SW 1271 (cell line): Measurements from ENCODE around the gene ZHX3.

Experiments
- DNase-seq, 2 experiments: peaks; one replicate each; lab custom pipeline; 2025; lab: John Stamatoyannopoulos, UW

ZHX3 gene

GRCh38 chr20:41355192-41355591 lies 37.7 kb upstream of the ZHX3 start:
- DNase-seq: no peak

DNA sequence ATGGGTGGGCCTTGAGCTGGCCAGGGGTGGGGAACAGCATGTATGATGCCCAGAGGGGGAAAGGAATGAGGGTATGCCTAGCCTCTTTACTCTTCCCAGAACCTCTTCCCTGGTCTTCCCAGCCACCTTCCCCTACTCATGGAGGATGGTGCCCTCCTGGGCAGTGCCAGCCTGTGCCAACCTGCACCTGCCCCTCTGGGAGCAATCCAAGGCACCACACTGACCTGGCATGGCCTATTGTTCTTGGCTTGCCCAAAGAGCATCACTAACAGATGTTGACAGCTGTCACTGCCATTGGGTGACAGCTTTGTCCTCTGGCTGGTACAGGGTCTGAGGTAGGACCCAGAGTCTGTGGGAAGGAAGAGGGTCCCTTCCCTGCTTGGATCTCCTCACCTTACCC lies 36.0 kb upstream of the ZHX3 start:
- DNase-seq: no peak

DNA sequence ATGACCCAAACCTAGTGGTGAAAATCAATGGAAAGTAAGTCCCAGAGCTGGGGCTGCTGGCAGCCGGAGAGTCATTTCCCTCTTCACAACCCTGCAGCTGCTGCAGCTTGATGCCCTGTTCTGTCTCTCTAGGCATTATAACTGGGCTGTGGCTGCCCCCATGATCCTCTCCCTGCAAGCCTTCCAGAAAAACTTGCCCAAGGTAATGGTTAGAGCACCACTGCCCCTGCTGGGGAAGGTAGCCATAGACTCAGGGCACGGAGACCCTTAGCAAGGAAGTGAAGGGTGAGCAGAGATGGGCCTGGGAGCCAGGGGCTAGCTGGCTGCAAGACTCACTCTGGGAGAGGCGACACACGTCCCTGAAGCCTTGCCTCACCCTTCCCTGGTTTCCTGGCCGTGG lies 35.1 kb upstream of the ZHX3 start:
- no peak for DNase-seq

DNA sequence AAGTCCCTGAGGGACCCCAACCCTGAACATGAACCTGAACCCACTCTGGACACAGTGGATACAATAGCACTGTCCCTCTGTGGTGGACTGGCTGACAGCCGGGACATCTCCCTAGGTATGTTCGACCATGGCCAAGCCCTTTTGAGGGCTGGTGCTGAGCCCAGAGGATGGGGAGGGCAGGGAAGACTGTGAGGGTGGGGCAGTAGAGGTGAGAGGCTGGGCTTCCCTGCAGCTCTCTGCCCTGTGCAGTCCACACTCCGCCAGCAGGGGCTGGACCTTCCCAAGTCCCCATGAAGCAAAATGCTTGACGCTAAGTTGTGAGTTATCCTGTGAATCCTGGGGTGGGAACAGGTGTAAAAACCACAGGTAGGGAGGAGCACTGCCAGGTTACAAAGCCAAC lies 34.6 kb upstream of the ZHX3 start:
- DNase-seq: no peak

DNA sequence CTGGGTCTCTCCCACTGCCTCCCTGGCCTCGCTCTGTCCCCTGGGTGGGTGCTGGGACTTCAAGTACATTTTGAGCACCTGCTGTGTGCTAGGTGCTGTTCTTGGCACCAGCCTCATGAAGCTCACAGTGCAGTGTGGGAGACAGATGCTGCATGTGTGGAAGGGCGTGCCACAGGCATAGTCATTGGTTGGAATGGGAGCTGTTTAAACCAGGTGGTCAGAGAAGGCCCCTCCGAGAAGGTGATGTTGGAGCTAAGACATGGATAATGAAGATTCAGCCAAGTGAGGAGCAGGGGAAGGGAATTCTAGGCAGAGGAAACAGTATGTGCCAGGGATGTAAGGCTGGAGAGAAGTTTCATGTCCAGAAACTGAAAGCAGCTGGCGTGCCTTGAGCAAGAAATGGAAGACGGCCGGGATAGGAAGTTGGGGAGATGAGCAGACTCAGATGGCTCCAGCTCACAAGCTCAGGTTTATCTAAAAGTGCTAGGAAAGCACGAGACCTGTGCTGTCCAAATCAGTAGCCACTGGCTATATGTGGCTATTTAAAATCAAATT lies 33.0 kb upstream of the ZHX3 start:
- DNase-seq: no peak

- no peak for DNase-seq
These were observed 32.4 kb upstream of the ZHX3 start for GRCh38 chr20:41349943-41350342.

DNA sequence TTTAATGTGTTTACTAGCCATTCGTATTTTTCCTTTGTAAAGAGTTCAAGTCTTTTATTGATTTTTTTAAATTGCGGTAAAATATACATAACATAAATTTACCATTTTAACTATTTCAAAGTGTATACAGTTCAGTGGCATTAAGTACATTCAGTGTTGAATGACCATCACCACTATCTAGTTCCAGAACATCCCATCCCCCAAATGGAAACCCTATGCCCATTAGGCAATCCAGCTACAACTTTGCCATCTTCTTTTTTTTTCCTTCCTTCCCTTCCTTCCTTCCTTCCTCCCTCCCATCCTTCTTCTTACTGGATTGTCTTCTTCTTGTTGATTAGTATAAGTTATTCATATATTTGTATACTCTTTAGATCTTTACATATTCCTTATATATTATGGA lies 31.7 kb upstream of the ZHX3 start:
- DNase-seq: no peak

DNA sequence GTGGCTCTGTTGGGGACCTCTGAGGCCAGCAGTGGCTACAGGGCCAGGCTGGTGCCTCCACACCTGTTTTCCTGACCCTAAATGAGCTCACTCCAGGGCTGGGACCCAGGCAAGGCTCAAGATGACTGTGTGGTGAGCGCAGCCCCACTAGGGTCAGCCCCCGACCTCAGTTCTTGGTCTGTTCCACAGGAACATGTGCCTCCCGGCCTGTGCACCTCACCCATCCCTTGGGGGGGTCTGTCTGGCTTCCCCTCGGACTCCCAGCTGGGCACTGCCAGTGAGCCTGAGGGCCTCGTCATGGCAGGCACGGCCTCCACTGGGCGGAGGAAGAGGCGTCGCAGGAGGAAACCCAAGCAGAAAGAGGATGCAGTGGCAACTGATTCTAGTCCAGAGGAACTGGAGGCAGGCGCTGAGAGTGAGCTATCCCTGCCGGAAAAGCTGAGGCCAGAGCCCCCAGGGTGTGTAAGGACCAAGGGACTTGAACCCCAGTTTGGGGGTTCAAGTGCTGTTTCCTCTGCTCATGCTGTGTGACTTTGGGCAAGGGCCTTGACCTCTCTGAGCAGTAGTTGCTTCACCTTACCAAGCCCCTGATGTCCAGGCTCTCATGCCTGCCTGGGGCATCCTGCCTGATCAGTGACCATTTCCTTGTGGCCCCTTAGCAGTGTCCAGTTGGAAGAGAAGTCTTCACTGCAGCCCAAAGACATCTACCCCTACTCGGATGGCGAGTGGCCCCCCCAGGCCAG lies 31.1 kb upstream of the ZHX3 start:
- no peak for DNase-seq

- no peak for DNase-seq
These were observed 30.2 kb upstream of the ZHX3 start for GRCh38 chr20:41347523-41348429.

DNA sequence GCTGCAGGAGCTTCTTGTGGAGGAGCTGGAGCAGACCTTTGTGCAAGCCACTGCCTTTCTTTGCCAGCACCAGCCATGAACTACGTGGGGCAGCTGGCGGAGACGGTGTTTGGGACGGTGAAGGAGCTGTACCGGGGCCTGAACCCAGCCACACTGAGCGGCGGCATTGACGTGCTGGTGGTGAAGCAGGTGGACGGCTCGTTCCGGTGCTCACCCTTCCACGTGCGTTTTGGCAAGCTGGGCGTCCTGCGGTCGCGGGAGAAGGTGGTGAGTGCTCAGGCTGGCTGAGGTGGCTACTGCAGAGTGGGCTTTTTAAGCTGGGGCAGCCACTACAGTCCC lies 28.2 kb upstream of the ZHX3 start:
- DNase-seq: no peak

GRCh38 chr20:41344938-41345728 lies 27.6 kb upstream of the ZHX3 start:
- no peak for DNase-seq

GRCh38 chr20:41344477-41344876 lies 26.9 kb upstream of the ZHX3 start:
- no peak for DNase-seq

DNA sequence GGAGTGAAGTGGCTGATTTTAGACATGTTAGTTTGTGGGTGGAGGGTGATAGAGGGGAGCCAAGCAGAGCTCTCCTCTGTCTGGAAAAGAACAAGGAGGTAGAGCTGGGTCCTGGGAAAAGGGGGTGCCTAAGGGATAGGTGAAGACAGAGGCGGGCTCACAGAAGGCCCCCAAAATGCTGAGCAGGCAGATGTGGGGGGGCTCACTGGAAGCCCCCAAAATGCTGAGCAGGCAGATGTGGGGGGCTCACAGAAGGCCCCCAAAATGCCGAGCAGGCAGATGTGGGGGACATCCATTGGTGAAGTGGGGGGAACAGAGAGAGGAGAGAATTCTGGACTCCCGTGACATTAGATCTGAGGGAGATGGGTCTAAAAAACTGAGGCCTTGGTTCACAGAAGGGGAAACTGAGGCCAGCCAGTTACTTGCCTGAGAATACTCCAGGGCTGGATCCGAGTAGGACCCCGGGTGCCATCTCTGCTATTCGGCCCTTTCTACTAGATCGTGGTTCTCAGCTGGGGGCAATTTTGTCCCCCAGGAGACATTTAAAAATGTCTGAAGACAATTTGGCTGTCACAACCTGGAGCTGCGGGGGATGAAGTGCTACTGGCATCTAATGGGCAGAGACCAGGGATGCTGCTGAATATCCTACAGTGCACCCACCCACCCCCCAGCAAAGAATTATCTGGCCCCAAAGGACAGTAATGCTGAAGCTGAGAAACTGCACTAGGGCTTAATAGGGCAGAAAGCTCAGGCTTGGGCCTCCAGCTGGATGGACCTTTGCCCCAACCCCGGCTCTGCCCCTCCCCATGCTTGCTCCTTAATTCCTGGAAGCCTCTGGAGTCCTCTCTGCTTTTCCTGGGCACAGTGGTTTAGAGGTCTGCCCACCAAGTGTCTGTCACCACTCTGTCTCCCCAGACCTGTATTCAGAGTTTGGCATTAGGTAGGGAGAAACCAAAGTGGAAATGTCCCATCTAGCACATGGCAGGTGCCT lies 25.2 kb upstream of the ZHX3 start:
- DNase-seq: no peak

DNA sequence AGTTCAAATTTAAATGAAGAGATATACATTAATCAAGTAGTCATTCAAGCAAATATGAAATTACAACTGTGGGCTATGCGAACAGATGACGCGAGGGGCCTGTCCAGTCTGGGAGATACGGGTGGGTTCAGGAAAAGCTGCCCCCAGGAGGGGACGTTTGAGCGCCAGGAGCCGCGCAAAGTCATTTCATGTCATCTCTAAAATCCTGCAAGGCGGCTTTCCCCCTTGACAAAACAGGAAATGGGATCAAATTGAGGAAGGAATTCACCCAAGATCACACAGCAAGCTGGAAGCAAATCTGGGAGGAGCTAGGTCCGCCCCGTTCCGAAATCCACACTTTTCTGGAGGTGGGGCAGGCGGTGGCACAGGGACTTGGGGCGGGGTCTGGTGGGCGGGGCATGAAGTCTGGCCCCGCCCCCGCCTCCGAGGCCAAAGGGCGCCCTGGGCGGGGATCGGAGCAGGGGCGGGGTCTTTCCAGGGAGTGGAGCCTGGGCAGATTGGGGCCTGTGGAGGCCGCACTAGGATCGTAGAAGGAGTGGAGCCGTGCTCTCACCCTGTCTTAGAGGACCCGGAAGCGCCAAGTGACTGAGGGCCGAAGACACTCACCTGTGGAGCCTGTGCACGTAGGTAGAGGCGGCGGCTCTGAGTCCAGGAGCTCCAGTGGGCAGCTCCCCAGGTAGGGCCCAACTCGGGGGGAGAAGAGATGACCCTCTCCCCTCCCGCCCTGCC lies 23.0 kb upstream of the ZHX3 start, which contains the start of gene LPIN3:
LPIN3 (plus strand) TSS at position 495 of the 729 bp plus-strand sequence. CDS start 4,983 bp downstream, outside the sequence.
- DNase-seq: peak in 1 of 2 experiments; percentile 78

DNA sequence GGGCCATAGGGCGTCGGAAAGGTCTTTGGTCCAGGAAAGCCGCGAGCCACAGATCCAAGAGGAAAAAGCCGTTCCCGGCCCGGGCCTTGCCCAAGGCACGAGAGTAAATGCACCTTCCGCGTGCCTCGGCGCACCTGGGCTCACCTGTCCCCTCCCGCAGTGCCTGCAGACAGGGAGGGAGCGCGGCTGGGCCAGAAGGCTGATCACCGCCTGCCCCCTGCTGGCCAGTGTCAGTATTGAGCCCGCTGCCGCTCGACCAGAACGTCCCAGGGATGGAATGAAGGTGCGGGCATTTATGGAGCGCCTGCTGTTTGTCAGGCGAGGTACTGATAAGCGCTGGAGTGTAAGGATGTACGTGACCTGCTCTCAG lies 22.4 kb upstream of the ZHX3 start:
- peak in 1 of 2 experiments; percentile 42 for DNase-seq

- DNase-seq: no peak
These were observed 19.4 kb upstream of the ZHX3 start for GRCh38 chr20:41336711-41337492.

DNA sequence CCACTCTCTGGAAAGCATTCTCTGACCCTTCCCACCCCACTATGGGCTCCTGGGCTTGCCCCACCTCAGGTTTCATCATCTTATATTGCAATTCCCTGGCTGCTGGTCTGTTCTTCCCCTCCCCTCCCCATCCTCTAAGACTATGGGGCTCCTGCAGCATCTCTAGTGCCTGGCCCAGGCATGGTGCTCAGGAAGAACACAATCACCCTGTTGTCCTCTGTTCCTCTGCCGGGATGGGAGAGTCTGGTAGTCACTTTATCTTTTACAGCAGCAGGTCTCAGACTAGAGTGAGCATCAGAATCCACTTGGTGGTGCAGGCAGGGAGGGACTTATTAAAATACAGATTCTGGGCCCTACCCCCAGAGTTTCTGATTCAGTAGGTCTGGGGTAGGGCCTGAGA lies 18.1 kb upstream of the ZHX3 start:
- DNase-seq: no peak

DNA sequence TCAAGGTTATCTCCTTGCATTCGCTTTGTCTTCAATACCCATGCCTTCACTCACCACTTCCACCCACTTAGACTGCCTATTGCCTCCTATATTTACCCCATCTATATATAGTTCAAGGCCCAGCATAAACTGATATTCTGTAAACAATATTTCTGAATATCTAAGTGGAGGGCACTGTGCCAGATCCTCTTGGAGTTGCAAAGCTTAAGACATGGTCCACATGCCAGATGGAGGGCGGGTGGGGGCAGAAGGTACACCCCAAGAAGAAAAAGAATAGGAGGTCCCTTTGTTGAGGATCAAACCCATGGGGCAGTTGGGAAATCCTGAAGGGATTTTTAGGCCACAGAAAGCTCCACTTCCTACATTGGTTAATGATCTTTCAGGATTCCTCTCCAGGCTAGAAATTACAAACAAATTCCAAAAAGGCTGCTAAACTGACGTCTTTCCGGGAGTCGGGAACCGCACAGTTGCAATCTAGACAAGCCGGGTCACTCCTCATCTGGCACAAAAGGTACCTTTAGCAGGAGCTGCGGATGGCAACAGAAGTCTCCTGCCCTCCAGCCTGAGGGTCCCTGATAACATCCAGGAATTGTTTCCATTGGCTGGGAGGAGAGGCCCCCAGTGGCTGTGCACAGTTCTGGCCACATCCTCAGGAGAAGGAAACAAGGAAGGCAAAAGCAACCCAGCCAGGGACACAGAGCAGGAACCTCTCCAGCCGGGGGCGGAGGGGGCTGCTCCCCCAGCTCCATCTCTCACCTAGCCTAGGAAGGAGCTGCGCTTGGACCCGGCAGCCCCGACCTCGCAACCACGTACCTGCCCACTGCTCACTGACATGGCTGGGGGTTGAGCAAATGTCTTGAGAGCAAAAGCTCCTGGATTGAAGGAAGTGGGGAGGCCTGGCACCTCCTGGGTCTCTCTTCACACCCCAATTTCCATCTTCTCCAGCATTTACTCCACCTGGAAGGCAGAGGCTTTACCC lies 17.2 kb upstream of the ZHX3 start:
- no peak for DNase-seq
